Gastroesophageal sphincter (tissue), 4 donors: ENCODE data around the gene ADAMTS2. TPM values are rescaled to one million over a fixed set of nuclear protein-coding genes. Genes with fewer than 3 reads are reported as not detected.

ENCODE experiments used
- ATAC-seq: fragments of 150-250 bp; one replicate; pipeline ENCODE4 v1.9.1; 2016; ENCODE audit warnings: mild to moderate bottlenecking, moderate library complexity
- H3K27ac ChIP-seq, 4 donors: fragments of 200-600 bp; sonication (generic) in 3 of 4; 1 replicate in 3 of 4; 2 replicates in 1 of 4; pipeline ENCODE4 v1.5.1; 2016 to 2019
- H3K27me3 ChIP-seq: fragments of 200-600 bp; sonication (generic); one replicate; pipeline ENCODE4 v1.5.1; 2019
- H3K36me3 ChIP-seq, 2 donors: fragments of 200-600 bp; sonication (generic); one replicate each; pipeline ENCODE4 v1.5.1; 2019; ENCODE audit warnings: control low read depth in 1 of 2
- H3K4me1 ChIP-seq, 3 donors: fragments of 200-600 bp; sonication (generic); 1 replicate in 2 of 3; 2 replicates in 1 of 3; pipeline ENCODE4 v1.5.1; 2016 to 2019; ENCODE audit warnings: control low read depth in 2 of 3
- H3K4me3 ChIP-seq, 2 donors: fragments of 200-600 bp; sonication (generic); one replicate each; pipeline ENCODE4 v1.5.1; 2019; ENCODE audit warnings: mild to moderate bottlenecking in 1 of 2, moderate library complexity in 1 of 2
- H3K9me3 ChIP-seq, 3 donors: fragments of 200-600 bp; sonication (generic); one replicate each; pipeline ENCODE4 v1.5.1; 2017 to 2019; ENCODE audit warnings: control low read depth in 2 of 3
- CTCF ChIP-seq, 4 experiments: fragments of 200-600 bp in 2 of 4; fragments of 450-650 bp in 2 of 4; sonication (generic) in 1 of 4; IDR thresholded peaks; one replicate each; pipeline ENCODE4 v1.5.1; 2017 to 2019; ENCODE audit warnings: antibody characterized with exemption in 4 of 4, mild to moderate bottlenecking in 2 of 4, moderate library complexity in 2 of 4
- EP300 ChIP-seq: sonication (generic); formaldehyde crosslinking; IDR thresholded peaks from one replicate; pipeline ENCODE4 v1.6.1; 2017; ENCODE audit warnings: antibody characterized with exemption, mild to moderate bottlenecking
- POLR2A ChIP-seq, 2 donors: fragments of 450-650 bp; IDR thresholded peaks; one replicate each; pipeline ENCODE4 v1.6.1; 2017; ENCODE audit warnings: antibody characterized with exemption in 2 of 2, mild to moderate bottlenecking in 2 of 2, moderate library complexity in 1 of 2
- POLR2AphosphoS5 ChIP-seq: sonication (generic); formaldehyde crosslinking; IDR thresholded peaks from one replicate; pipeline ENCODE4 v1.6.1; 2017; ENCODE audit warnings: antibody characterized with exemption
- WGBS, 2 donors: methylation state at CpG; one replicate each; pipeline ENCODE4 v1.1.5; 2018; ENCODE audit warnings: low coverage in 1 of 2; 5-methylcytosine and 5-hydroxymethylcytosine counted together
- total RNA-seq, 4 donors: library from RNA; depleted of rRNA; stranded (reverse); fragments of >200 nt; gene quantifications; one replicate each; pipeline ENCODE4 v1.1.0, GENCODE V29; 2016

The ADAMTS2 gene
- total RNA-seq, 4 donors from 2014 or later, result 14.8 to 24.8 (median 22.6) TPM

- WGBS, 2 donors, result 97% methylated on average over 7 of the region's 25 CpGs; no CpG with 5 or more reads in 1 of the 2 donors
- H3K4me1 ChIP-seq, result no peaks in the 10 kb centered on the region
- H3K27me3 ChIP-seq, result no peaks in the 10 kb centered on the region
- peaks cover 0 to 26% of the 10 kb centered on the region in 2 donors for H3K36me3 ChIP-seq
- no peak overlapping the region for H3K4me3 ChIP-seq
- H3K27ac ChIP-seq, result no peak overlapping the region
- ATAC-seq, result no peak
- peaks cover 0 to 35% (median 0%) of the 10 kb centered on the region in 3 donors for H3K9me3 ChIP-seq
- TF ChIP-seq POLR2A (IDR thresholded peaks at IDR 0.05) (no peak), POLR2AphosphoS5 (no peak), EP300 (no peak), CTCF (IDR thresholded peaks at IDR 0.05) (no peak)
Observed at GRCh38 chr5:179121667-179122111, 223.6 kb downstream of the ADAMTS2 start.

- Histone ChIP-seq H3K27ac (no peak overlapping the region), H3K9me3 (peaks cover 0 to 40% (median 0%) of the 10 kb centered on the region in 3 donors), H3K36me3 (peaks cover 0 to 26% of the 10 kb centered on the region in 2 donors), H3K4me1 (no peaks in the 10 kb centered on the region), H3K4me3 (no peak overlapping the region), H3K27me3 (no peaks in the 10 kb centered on the region)
- WGBS, 2 donors, result 98% methylated on average over 21 of the region's 75 CpGs; no CpG with 5 or more reads in 1 of the 2 donors
- TF ChIP-seq EP300 (no peak), POLR2A (IDR thresholded peaks at IDR 0.05) (no peak), POLR2AphosphoS5 (no peak), CTCF (IDR thresholded peaks at IDR 0.05) (no peak)
- ATAC-seq, result no peak
Observed at GRCh38 chr5:179120951-179121666, 224.2 kb downstream of the ADAMTS2 start.

DNA sequence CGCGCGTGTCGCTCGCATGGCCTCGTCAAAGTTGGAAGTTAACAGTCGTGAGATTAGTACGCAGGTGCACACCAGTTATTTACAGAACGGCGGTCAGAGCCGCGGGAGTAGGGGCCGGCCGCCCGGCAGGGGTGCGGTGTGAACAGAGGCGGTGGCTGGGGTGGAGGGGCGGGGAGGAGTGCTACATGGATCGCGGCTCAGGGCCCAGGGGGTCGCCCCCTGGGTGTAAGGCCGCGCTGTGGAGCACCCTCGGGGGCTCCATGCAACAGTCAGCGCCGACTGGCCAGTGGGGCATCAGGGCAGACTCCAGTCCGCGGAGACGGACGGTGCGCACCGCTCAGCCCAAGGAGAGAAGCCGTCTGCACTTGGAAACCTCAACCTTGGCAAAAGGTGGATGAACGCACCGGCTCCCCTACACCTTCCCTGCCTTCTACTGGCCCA lies 224.8 kb downstream of the ADAMTS2 start:
- H3K36me3 ChIP-seq, result peaks cover 0 to 28% of the 10 kb centered on the region in 2 donors
- no peaks in the 10 kb centered on the region for H3K4me1 ChIP-seq
- H3K4me3 ChIP-seq, result no peak overlapping the region
- ATAC-seq, result no peak
- no peak overlapping the region for H3K27ac ChIP-seq
- 97 to 98% methylated on average over 10 to 11 of the region's 35 CpGs for WGBS, 2 donors
- no peaks in the 10 kb centered on the region for H3K27me3 ChIP-seq
- TF ChIP-seq CTCF (IDR thresholded peaks at IDR 0.05) (no peak), POLR2AphosphoS5 (no peak), EP300 (no peak), POLR2A (IDR thresholded peaks at IDR 0.05) (no peak)
- H3K9me3 ChIP-seq, result peaks cover 0 to 47% (median 0%) of the 10 kb centered on the region in 3 donors

DNA sequence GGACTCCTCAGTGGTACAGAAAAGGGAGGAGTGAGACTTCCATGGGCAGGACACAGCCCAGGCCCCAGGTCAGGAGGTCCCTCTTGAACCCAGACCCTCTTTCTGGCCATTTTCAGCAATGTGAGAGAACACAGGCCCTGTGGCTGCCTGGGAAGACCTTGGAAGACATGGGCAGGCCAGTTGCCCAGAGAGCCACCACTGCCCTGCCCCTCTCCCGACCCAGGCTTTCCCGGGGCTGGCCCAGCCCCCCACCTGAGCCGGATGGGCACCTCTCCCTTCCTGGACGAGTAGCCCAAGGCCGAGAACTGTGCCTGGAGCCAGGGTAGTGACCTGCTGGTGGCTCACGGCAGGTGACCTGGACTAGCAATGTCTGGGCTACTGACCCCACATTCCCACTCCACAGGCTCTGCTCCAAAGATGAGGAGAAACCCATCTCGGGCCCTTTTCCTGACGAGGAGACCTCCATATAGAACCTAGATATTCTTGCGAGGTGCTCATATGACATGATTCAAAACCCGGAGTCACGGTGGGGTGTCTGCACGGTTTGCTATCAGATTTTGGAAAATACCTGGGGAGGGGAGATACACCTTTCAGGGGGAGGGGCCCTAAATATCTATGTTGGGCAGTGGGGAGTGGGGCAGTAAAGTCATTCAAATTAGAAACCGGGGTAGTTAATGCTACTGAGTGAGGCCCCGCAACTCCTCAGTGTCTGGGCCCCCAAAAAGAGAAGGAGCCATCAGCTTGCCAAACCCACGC lies 225.7 kb downstream of the ADAMTS2 start:
- Histone ChIP-seq H3K36me3 (peaks cover 0 to 25% of the 10 kb centered on the region in 2 donors), H3K4me1 (no peaks in the 10 kb centered on the region), H3K27me3 (no peaks in the 10 kb centered on the region), H3K9me3 (peaks cover 0 to 56% (median 0%) of the 10 kb centered on the region in 3 donors), H3K4me3 (no peak overlapping the region), H3K27ac (no peak overlapping the region)
- TF ChIP-seq POLR2AphosphoS5, result no peak
- no peak for TF ChIP-seq POLR2A (IDR thresholded peaks at IDR 0.05)
- TF ChIP-seq EP300, result no peak
- no peak for TF ChIP-seq CTCF (IDR thresholded peaks at IDR 0.05)
- ATAC-seq, result no peak
- WGBS, 2 donors, result 96 to 100% methylated on average over 5 to 9 of the region's 15 CpGs
